HepG2 (cell line): ENCODE data around the gene UTP15. TPM values are rescaled to one million over a fixed set of nuclear protein-coding genes. Genes with fewer than 3 reads are reported as not detected.
A peak's percentile ranks its signal among the peaks of the same experiment; 100 is the strongest.

Experiments used
- ATAC-seq: fragments of 200-7000 bp; cut with Tn5 transposase; 3 replicates; pipeline ENCODE4 v1.9.1; 2020; ENCODE audit warnings: mild to moderate bottlenecking, moderate library complexity
- BruUV-seq: library from RNA; stranded (reverse); fragments of 400-500 nt; replicated peaks from 2 replicates; lab custom pipeline; 2021; lab: Mats Ljungman, UMichigan
- CTCF ChIA-PET: fragments of 300-600 bp; formaldehyde crosslinking; extraction: SDS; loops from one replicate; lab custom pipeline; 2021; ENCODE audit warnings: low total read pairs, inconsistent platforms, low intra/inter-chr PET ratio; lab: Yijun Ruan, JAX
- POLR2A ChIA-PET: fragments of 350-600 bp; sonication (Branson Sonifier 250); formaldehyde crosslinking; loops from one replicate; lab custom pipeline; 2020; ENCODE audit warnings: antibody characterized with exemption, inconsistent platforms; lab: Yijun Ruan, JAX
- DNase-seq: peaks from one replicate; pipeline ENCODE4 v3.0.0-alpha.2; 2015; ENCODE audit warnings: low spot score
- FAIRE-seq: peaks from 3 replicates; lab custom pipeline; 2011; peaks lifted over from hg19 to GRCh38; lab: Jason Lieb, UNC
- H2AFZ ChIP-seq: one replicate; pipeline ENCODE4 v1.6.1; 2011; ENCODE audit warnings: low read length, inconsistent platforms
- H3K27ac ChIP-seq: fragments of 300-600 bp; 3 replicates; pipeline ENCODE4 v1.8.0; 2011; ENCODE audit warnings: mixed run types, mild to moderate bottlenecking, mixed read lengths, low read length, inconsistent platforms; ENCODE audit not compliant: insufficient read depth; ENCODE audit errors: extremely low read length
- H3K27me3 ChIP-seq, 2 experiments: fragments of 200-600 bp in 1 of 2; 2 replicates in 1 of 2; 3 replicates in 1 of 2; pipeline versions ENCODE4 v1.6.0 to v1.8.0; 2011; ENCODE audit warnings: low read length in 2 of 2, mild to moderate bottlenecking in 2 of 2, moderate library complexity in 2 of 2, inconsistent platforms in 1 of 2; ENCODE audit not compliant: insufficient read depth in 2 of 2, control insufficient read depth in 1 of 2
- H3K36me3 ChIP-seq, 2 experiments: fragments of 200-600 bp in 1 of 2; replicated peaks in 1 of 2; 2 replicates in 1 of 2; 3 replicates in 1 of 2; pipeline versions ENCODE4 v1.5.1 to v1.8.0; 2011; ENCODE audit warnings: low read length in 2 of 2, inconsistent platforms in 1 of 2; ENCODE audit not compliant: insufficient read depth in 2 of 2, control insufficient read depth in 1 of 2
- H3K4me1 ChIP-seq: 2 replicates; pipeline ENCODE4 v1.5.1; 2012; ENCODE audit warnings: low read length, inconsistent platforms; ENCODE audit not compliant: insufficient read depth
- H3K4me2 ChIP-seq: 2 replicates; pipeline ENCODE4 v1.6.0; 2011; ENCODE audit warnings: low read depth, low read length, inconsistent platforms
- H3K4me3 ChIP-seq, 3 experiments: fragments of 200-600 bp in 1 of 3; sonication (generic), shearing (Covaris generic) in 1 of 3; replicated peaks in 1 of 3; 2 replicates each; pipeline ENCODE4 v1.5.1; 2011 to 2016; ENCODE audit warnings: low read length in 3 of 3, inconsistent platforms in 2 of 3, low read depth in 2 of 3, mild to moderate bottlenecking in 2 of 3, control low read depth in 1 of 3, mixed read lengths in 1 of 3; ENCODE audit not compliant: insufficient read depth in 1 of 3
- H3K79me2 ChIP-seq: one replicate; pipeline ENCODE4 v1.6.1; 2011; ENCODE audit warnings: low read length, inconsistent platforms; ENCODE audit not compliant: insufficient read depth
- H3K9ac ChIP-seq: 2 replicates; pipeline ENCODE4 v1.6.0; 2011; ENCODE audit warnings: mild to moderate bottlenecking, low read depth, low read length, inconsistent platforms; ENCODE audit not compliant: insufficient read depth
- H3K9me3 ChIP-seq: 2 replicates; pipeline ENCODE4 v1.5.1; 2012; ENCODE audit warnings: mild to moderate bottlenecking, low read length
- H4K20me1 ChIP-seq: 2 replicates; pipeline ENCODE4 v1.6.0; 2011; ENCODE audit warnings: inconsistent platforms, mild to moderate bottlenecking, low read length, moderate library complexity; ENCODE audit not compliant: insufficient read depth
- ATF7 ChIP-seq, 2 experiments: fragments of 450-650 bp in 1 of 2; sonication (generic) in 1 of 2; formaldehyde crosslinking in 1 of 2; IDR thresholded peaks; 2 replicates each; pipeline versions ENCODE4 v1.4.0 to v1.6.1; 2016 to 2020; ENCODE audit warnings: antibody characterized with exemption in 1 of 2, mild to moderate bottlenecking in 1 of 2, missing genetic modification reagents in 1 of 2
- EHMT2 ChIP-seq: fragments of 200-600 bp; sonication (generic); IDR thresholded peaks from 2 replicates; pipeline ENCODE4 v1.7.0; 2017; ENCODE audit warnings: antibody characterized with exemption, low read depth, low read length, borderline replicate concordance
- GTF3A ChIP-seq: sonication (generic); formaldehyde crosslinking; conservative IDR thresholded peaks from 2 replicates; pipeline ENCODE4 v1.4.0; 2020; ENCODE audit warnings: mild to moderate bottlenecking, missing genetic modification reagents
- JUNB ChIP-seq: sonication (generic); formaldehyde crosslinking; IDR thresholded peaks from 2 replicates; pipeline ENCODE4 v1.8.0; 2022; ENCODE audit warnings: missing genetic modification reagents, mild to moderate bottlenecking, borderline replicate concordance
- MEF2D ChIP-seq: sonication (generic); formaldehyde crosslinking; IDR thresholded peaks from 2 replicates; pipeline ENCODE4 v1.5.1; 2020; ENCODE audit warnings: mild to moderate bottlenecking, missing genetic modification reagents
- NR2C2 ChIP-seq: sonication (generic); formaldehyde crosslinking; IDR thresholded peaks from 2 replicates; pipeline ENCODE4 v1.4.0; 2020; ENCODE audit warnings: missing genetic modification reagents, mild to moderate bottlenecking, moderate library complexity, borderline replicate concordance
- POGZ ChIP-seq: sonication (generic); formaldehyde crosslinking; IDR thresholded peaks from 2 replicates; pipeline ENCODE4 v1.4.0; 2020; ENCODE audit warnings: mild to moderate bottlenecking, missing genetic modification reagents
- TBL1XR1 ChIP-seq: fragments of 150-350 bp; IDR thresholded peaks from 2 replicates; pipeline ENCODE4 v1.6.1; 2014; ENCODE audit warnings: borderline replicate concordance, low read length; ENCODE audit not compliant: partially characterized antibody
- ZFX ChIP-seq: sonication (generic); formaldehyde crosslinking; IDR thresholded peaks from 2 replicates; pipeline ENCODE4 v1.4.0; 2020; ENCODE audit warnings: mild to moderate bottlenecking, low read depth, missing genetic modification reagents, moderate library complexity
- ZNF251 ChIP-seq: sonication (generic); formaldehyde crosslinking; IDR thresholded peaks from 2 replicates; pipeline ENCODE4 v1.9.0; 2021; ENCODE audit warnings: mild to moderate bottlenecking, missing genetic modification reagents
- WGBS: methylation state at CpG from one replicate; pipeline ENCODE4 v1.1.6; 2017; ENCODE audit warnings: low lambda C conversion rate; 5-methylcytosine and 5-hydroxymethylcytosine counted together
- in situ Hi-C: cut with HindIII; loops from 2 replicates; pipeline ENCODE4 v1.10.0; 2017; ENCODE audit warnings: low pct_unique_long_range_greater_than_20kb; ENCODE audit not compliant: extremely low pct_ligation_motif_present
- intact Hi-C: fragments of 100-400 bp; cut with micrococcal nuclease; formaldehyde crosslinking; loops from one replicate; pipeline ENCODE4 v1.10.0; 2022; ENCODE audit not compliant: unreplicated experiment
- polyA plus RNA-seq, 8 experiments: library from polyadenylated mRNA; depleted of rRNA in 3 of 8; stranded (reverse) in 7 of 8; unstranded in 1 of 8; fragments of >200 nt; fragmentation: Illumina TruSeq in 4 of 8; extraction: Trizol in 4 of 8; gene quantifications; 2 replicates each; pipeline versions ENCODE4 v1.2.1 to v1.2.3, GENCODE V29; 2011 to 2016; ENCODE audit warnings: low read depth in 4 of 8, missing spikeins in 1 of 8, mixed read lengths in 1 of 8; ENCODE audit not compliant: insufficient read depth in 1 of 8
- total RNA-seq, 5 experiments: library from RNA; depleted of rRNA; stranded (reverse); fragments of >200 nt; fragmentation: Illumina TruSeq; extraction: Trizol; gene quantifications; 2 replicates each; pipeline ENCODE4 v1.2.3, GENCODE V29; 2016; ENCODE audit warnings: low read depth in 1 of 5
- TF ChIP-seq, protein P1 (sequence below): sonication (generic); formaldehyde crosslinking; IDR thresholded peaks from 2 replicates; pipeline ENCODE4 v1.4.0; 2020; ENCODE audit warnings: missing genetic modification reagents

UTP15 gene
- total and polyA plus RNA-seq, 2 of the 13 experiments (the other 11 are each of a cell fraction or from before 2014, with no cell fraction given) = 7.3 to 35.8 TPM

DNA sequence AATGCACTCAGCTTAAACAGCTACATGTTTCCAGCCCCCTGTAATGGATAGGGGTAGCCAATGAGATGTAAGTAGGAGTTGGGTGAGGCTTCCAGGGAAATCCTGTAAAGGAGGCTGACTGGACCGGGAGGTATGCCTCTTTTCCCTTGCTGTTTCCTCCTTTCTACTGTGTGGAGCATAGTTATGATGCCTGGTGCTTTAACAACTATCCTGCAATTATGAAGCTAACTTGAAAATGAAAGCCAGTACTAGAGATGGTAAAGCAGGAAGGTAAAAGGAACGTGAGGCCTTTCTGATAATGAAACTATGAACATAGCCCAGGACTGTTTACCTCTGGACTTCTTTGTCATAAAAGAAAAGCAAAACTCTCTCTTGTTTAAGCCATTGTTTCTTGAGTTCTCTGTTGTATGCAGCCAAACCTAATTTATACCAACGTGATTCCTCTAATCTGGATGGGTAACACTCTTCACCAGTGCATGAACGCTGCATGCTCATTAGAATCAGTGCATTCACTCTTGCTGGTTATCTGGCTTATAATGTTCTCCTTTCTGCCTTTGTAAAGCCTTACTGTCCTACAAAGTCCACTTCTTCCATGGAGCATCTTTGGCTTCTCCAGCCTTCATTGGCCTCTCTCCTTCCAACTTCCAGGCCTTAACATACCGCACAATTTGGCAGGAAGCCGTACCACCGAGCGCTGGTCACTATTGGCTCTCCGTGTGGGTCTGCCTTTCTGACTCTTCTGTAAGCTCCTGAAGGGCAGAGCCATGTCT is 52.2 kb downstream of the UTP15 start (continued):
- TF ChIP-seq ZFX (CRISPR knock-in tag) = peak; percentile 54
- TF ChIP-seq MEF2D (CRISPR knock-in tag) = 0 out of 2 replicates have a peak, but pooled peaks have one; percentile 39
- TF ChIP-seq ZNF251 (CRISPR knock-in tag) = no peak

DNA sequence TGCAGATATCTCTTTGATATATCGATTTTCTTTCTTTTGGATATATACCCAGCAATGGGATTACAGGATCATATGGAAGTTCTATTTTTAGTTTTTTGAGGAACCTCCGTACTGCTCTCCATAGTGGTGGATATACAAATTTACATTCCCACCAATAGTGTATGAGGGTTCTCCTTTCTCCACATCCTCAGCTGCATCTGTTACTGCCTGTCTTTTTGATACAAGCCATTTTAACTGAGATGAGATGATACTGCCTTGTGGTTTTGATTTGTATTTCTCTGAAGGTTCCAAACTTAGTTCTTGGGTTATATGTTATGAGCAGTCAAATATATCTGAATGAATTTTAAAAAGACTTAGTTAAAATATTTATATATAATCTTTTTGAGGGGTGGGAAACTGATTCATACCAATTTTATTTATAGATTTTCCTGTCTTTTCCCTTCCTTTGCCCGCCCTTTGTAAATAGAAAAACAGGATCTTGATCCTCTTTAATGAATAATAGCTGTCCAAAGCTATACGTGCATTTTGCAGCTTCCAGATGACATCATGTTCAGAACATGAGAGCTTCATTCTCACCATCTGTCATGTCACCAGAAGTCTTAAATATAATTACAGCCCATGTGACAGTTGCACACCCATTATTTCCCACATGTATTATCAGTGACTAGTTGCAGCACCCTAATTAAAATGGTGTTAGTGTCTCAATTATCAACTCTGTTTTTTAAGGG is 54.2 kb downstream of the UTP15 start:
- TF ChIP-seq NR2C2 (CRISPR knock-in tag) (no peak), JUNB (CRISPR knock-in tag) (no peak), POGZ (CRISPR knock-in tag) (no peak), EHMT2 (no peak), GTF3A (CRISPR knock-in tag) (no peak), TBL1XR1 (no peak), ATF7 (IDR thresholded peaks at IDR 0.05) (no peak), ATF7 (CRISPR knock-in tag; IDR thresholded peaks at IDR 0.05) (no peak)
- TF ChIP-seq, protein P1, sequence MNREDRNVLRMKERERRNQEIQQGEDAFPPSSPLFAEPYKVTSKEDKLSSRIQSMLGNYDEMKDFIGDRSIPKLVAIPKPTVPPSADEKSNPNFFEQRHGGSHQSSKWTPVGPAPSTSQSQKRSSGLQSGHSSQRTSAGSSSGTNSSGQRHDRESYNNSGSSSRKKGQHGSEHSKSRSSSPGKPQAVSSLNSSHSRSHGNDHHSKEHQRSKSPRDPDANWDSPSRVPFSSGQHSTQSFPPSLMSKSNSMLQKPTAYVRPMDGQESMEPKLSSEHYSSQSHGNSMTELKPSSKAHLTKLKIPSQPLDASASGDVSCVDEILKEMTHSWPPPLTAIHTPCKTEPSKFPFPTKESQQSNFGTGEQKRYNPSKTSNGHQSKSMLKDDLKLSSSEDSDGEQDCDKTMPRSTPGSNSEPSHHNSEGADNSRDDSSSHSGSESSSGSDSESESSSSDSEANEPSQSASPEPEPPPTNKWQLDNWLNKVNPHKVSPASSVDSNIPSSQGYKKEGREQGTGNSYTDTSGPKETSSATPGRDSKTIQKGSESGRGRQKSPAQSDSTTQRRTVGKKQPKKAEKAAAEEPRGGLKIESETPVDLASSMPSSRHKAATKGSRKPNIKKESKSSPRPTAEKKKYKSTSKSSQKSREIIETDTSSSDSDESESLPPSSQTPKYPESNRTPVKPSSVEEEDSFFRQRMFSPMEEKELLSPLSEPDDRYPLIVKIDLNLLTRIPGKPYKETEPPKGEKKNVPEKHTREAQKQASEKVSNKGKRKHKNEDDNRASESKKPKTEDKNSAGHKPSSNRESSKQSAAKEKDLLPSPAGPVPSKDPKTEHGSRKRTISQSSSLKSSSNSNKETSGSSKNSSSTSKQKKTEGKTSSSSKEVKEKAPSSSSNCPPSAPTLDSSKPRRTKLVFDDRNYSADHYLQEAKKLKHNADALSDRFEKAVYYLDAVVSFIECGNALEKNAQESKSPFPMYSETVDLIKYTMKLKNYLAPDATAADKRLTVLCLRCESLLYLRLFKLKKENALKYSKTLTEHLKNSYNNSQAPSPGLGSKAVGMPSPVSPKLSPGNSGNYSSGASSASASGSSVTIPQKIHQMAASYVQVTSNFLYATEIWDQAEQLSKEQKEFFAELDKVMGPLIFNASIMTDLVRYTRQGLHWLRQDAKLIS (CRISPR knock-in tag) = no peak
- ChIA-PET POLR2A (no interaction called here), CTCF (no interaction called here)
- H3K9me3 ChIP-seq = no peaks in the 10 kb centered on the region
- H3K9ac ChIP-seq = no peak overlapping the region
- no peaks in the 10 kb centered on the region for H3K36me3 ChIP-seq
- no peak for DNase-seq
- in situ Hi-C loops (no loop called here), intact Hi-C loops (no loop called here)
- no TSS peak for BruUV-seq
- ATAC-seq = no peak
- no peaks in the 10 kb centered on the region for H3K79me2 ChIP-seq
- no peak overlapping the region for H3K27ac ChIP-seq
- H3K4me1 ChIP-seq = peaks cover 45% of the 10 kb centered on the region
- no peak overlapping the region for H2AFZ ChIP-seq
- no peak for FAIRE-seq
- no peak overlapping the region for H3K4me3 ChIP-seq
- 82% methylated on average over 4 of the region's 4 CpGs for WGBS
- no peaks in the 10 kb centered on the region for H4K20me1 ChIP-seq
- H3K27me3 ChIP-seq = peaks cover 0 to 3% of the 10 kb centered on the region in 2 experiments; a peak in 1 of 5 replicates
- no peak overlapping the region for H3K4me2 ChIP-seq
